Nephron progenitor cell (in vitro differentiated cells): ENCODE data around the gene ETFA.
A peak's percentile ranks its signal among the peaks of the same experiment; 100 is the strongest.

Source experiments
- DNase-seq: peaks from one replicate; pipeline ENCODE4 v3.0.0; 2021
- H3K27ac Mint-ChIP-seq: 2 replicates; pipeline ENCODE4 v1.8.0; 2021; ENCODE audit warnings: mild to moderate bottlenecking, moderate library complexity, mixed read lengths
- H3K27me3 Mint-ChIP-seq: 2 replicates; pipeline ENCODE4 v1.8.0; 2021; ENCODE audit warnings: mild to moderate bottlenecking, low read depth, mixed read lengths; ENCODE audit not compliant: poor library complexity
- H3K36me3 Mint-ChIP-seq: 2 replicates; pipeline ENCODE4 v1.8.0; 2021; ENCODE audit warnings: low read depth, mixed read lengths
- H3K4me1 Mint-ChIP-seq: 2 replicates; pipeline ENCODE4 v1.8.0; 2021; ENCODE audit warnings: mixed read lengths
- H3K4me3 Mint-ChIP-seq: 2 replicates; pipeline ENCODE4 v1.8.0; 2021; ENCODE audit warnings: mild to moderate bottlenecking, moderate library complexity, mixed read lengths
- H3K9me3 Mint-ChIP-seq: 2 replicates; pipeline ENCODE4 v1.8.0; 2021; ENCODE audit warnings: mild to moderate bottlenecking, moderate library complexity, mixed read lengths
- CTCF ChIP-seq: fragments of 200-600 bp; sonication (generic); IDR thresholded peaks from 2 replicates; pipeline ENCODE4 v1.5.0; 2021; ENCODE audit warnings: antibody characterized with exemption

Gene ETFA

GRCh38 chr15:76208084-76208785, 103.0 kb downstream of the ETFA start:
- H3K27ac Mint-ChIP-seq: no peak overlapping the region

GRCh38 chr15:76206325-76206976, 104.8 kb downstream of the ETFA start:
- peaks cover 34% of the 10 kb centered on the region for H3K4me1 Mint-ChIP-seq
- DNase-seq: no peak
- peaks cover 3% of the 10 kb centered on the region for H3K27me3 Mint-ChIP-seq
- H3K9me3 Mint-ChIP-seq: no peaks in the 10 kb centered on the region
- peaks cover 13% of the 10 kb centered on the region for H3K36me3 Mint-ChIP-seq
- H3K4me3 Mint-ChIP-seq: no peak overlapping the region
- no peak overlapping the region for H3K27ac Mint-ChIP-seq
- no peak for TF ChIP-seq CTCF

More at GRCh38 chr15:76208084-76208785, 103.0 kb downstream of the ETFA start:
- Mint-ChIP-seq H3K36me3 (peaks cover 23% of the 10 kb centered on the region), H3K9me3 (no peaks in the 10 kb centered on the region), H3K4me1 (peaks cover 34% of the 10 kb centered on the region), H3K27me3 (peaks cover 3% of the 10 kb centered on the region), H3K4me3 (no peak overlapping the region)
- no peak for TF ChIP-seq CTCF
- no peak for DNase-seq

GRCh38 chr15:76204916-76205460, 106.3 kb downstream of the ETFA start:
- Mint-ChIP-seq H3K4me1 (peaks cover 37% of the 10 kb centered on the region), H3K4me3 (no peak overlapping the region), H3K36me3 (peaks cover 11% of the 10 kb centered on the region), H3K27ac (no peak overlapping the region), H3K9me3 (no peaks in the 10 kb centered on the region), H3K27me3 (no peaks in the 10 kb centered on the region)
- no peak for TF ChIP-seq CTCF
- no peak for DNase-seq

GRCh38 chr15:76204109-76204845, 107.0 kb downstream of the ETFA start:
- DNase-seq: no peak
- peak overlapping the region; percentile 89 for H3K27ac Mint-ChIP-seq
- no peak for TF ChIP-seq CTCF
- no peaks in the 10 kb centered on the region for H3K27me3 Mint-ChIP-seq
- H3K9me3 Mint-ChIP-seq: no peaks in the 10 kb centered on the region
- peaks cover 11% of the 10 kb centered on the region for H3K36me3 Mint-ChIP-seq
- H3K4me1 Mint-ChIP-seq: peaks cover 35% of the 10 kb centered on the region
- H3K4me3 Mint-ChIP-seq: no peak overlapping the region

- Mint-ChIP-seq H3K36me3 (peaks cover 11% of the 10 kb centered on the region), H3K27ac (no peak overlapping the region), H3K4me1 (peaks cover 29% of the 10 kb centered on the region), H3K9me3 (no peaks in the 10 kb centered on the region), H3K4me3 (no peak overlapping the region), H3K27me3 (peaks cover 4% of the 10 kb centered on the region)
- no peak for DNase-seq
- TF ChIP-seq CTCF: no peak
Observed at GRCh38 chr15:76203346-76204108, 107.7 kb downstream of the ETFA start.
